Activated CD8-positive, alpha-beta memory T cell treated with anti-CD3 and anti-CD28 coated beads, Interleukin-2, amount 50 U/mL, for 48 hours (primary cell): ENCODE data around the gene GDPD5.

Source experiments
- DNase-seq: peaks from one replicate; pipeline ENCODE4 v3.0.0-alpha.2; 2020

GDPD5 gene

GRCh38 chr11:75487365-75487764 lies 38.4 kb downstream of the GDPD5 start:
- no peak for DNase-seq

GRCh38 chr11:75485742-75486141 lies 40.0 kb downstream of the GDPD5 start:
- DNase-seq: no peak

GRCh38 chr11:75482931-75483469 lies 42.7 kb downstream of the GDPD5 start:
- no peak for DNase-seq

- DNase-seq: no peak
Observed at GRCh38 chr11:75481922-75482606, 43.7 kb downstream of the GDPD5 start.

- no peak for DNase-seq
Observed at GRCh38 chr11:75481223-75481921, 44.4 kb downstream of the GDPD5 start.

- DNase-seq: no peak
Observed at GRCh38 chr11:75480185-75481175, 45.3 kb downstream of the GDPD5 start.

GRCh38 chr11:75479597-75480145 lies 46.1 kb downstream of the GDPD5 start:
- no peak for DNase-seq

GRCh38 chr11:75478783-75479596 lies 46.8 kb downstream of the GDPD5 start:
- no peak for DNase-seq

GRCh38 chr11:75477614-75477935 lies 48.2 kb downstream of the GDPD5 start:
- DNase-seq: no peak

- no peak for DNase-seq
Observed at GRCh38 chr11:75476739-75477613, 48.8 kb downstream of the GDPD5 start.

- DNase-seq: peak; percentile 56
Observed at GRCh38 chr11:75475767-75476650, 49.7 kb downstream of the GDPD5 start.

GRCh38 chr11:75474878-75475766 lies 50.6 kb downstream of the GDPD5 start:
- peak; percentile 76 for DNase-seq

- DNase-seq: no peak
Observed at GRCh38 chr11:75474240-75474639, 51.5 kb downstream of the GDPD5 start.

GRCh38 chr11:75473684-75474083 lies 52.1 kb downstream of the GDPD5 start:
- no peak for DNase-seq

- DNase-seq: no peak
Observed at GRCh38 chr11:75472081-75472732, 53.5 kb downstream of the GDPD5 start.

- DNase-seq: no peak
Observed at GRCh38 chr11:75471176-75471973, 54.4 kb downstream of the GDPD5 start.

- no peak for DNase-seq
Observed at GRCh38 chr11:75470476-75471080, 55.2 kb downstream of the GDPD5 start.
